CD14-positive monocyte (primary cell): ENCODE data around the gene SEC14L1. TPM values are rescaled to one million over a fixed set of nuclear protein-coding genes. Genes with fewer than 3 reads are reported as not detected.
"Not testable (repeated sequence)": the region's sequence is repeated elsewhere in the genome, so short reads cannot be mapped to it uniquely, and the experiment has no call there.

Source experiments
- DNase-seq, 3 donors: peaks; one replicate each; pipeline ENCODE4 v3.0.0-alpha.2; 2011 to 2022
- H2AFZ ChIP-seq: 2 replicates; pipeline ENCODE4 v1.6.0; 2012; ENCODE audit warnings: mild to moderate bottlenecking, low read depth, low read length, inconsistent platforms; ENCODE audit not compliant: insufficient read depth, poor library complexity, severe bottlenecking
- H3K27ac ChIP-seq, 2 donors: 1 replicate in 1 of 2; 2 replicates in 1 of 2; pipeline ENCODE4 v1.5.1; 2012 to 2013; ENCODE audit warnings: low read length in 2 of 2, control low read depth in 1 of 2, inconsistent platforms in 1 of 2, low read depth in 1 of 2, mild to moderate bottlenecking in 1 of 2
- H3K27me3 ChIP-seq, 2 donors: one replicate each; pipeline versions ENCODE4 v1.6.0 to v1.6.1; 2011 to 2013; ENCODE audit warnings: low read length in 2 of 2; ENCODE audit not compliant: control insufficient read depth in 2 of 2, insufficient read depth in 2 of 2
- H3K36me3 ChIP-seq, 2 donors: replicated peaks in 1 of 2; 1 replicate in 1 of 2; 2 replicates in 1 of 2; pipeline versions ENCODE4 v1.5.1 to v1.6.1; 2012 to 2013; ENCODE audit warnings: low read length in 2 of 2, control low read depth in 1 of 2, inconsistent platforms in 1 of 2, mild to moderate bottlenecking in 1 of 2; ENCODE audit not compliant: insufficient read depth in 2 of 2, control insufficient read depth in 1 of 2
- H3K4me1 ChIP-seq, 2 donors: 1 replicate in 1 of 2; 2 replicates in 1 of 2; pipeline versions ENCODE4 v1.5.1 to v1.6.1; 2012 to 2013; ENCODE audit warnings: low read length in 2 of 2, control low read depth in 1 of 2, inconsistent platforms in 1 of 2, mild to moderate bottlenecking in 1 of 2, moderate library complexity in 1 of 2; ENCODE audit not compliant: insufficient read depth in 2 of 2, control insufficient read depth in 1 of 2
- H3K4me2 ChIP-seq: replicated peaks from 2 replicates; pipeline ENCODE3; 2012; ENCODE audit warnings: low read length, moderate library complexity, mild to moderate bottlenecking; ENCODE audit not compliant: poor library complexity, severe bottlenecking; ENCODE audit errors: extremely low read depth
- H3K4me3 ChIP-seq, 3 experiments: fragments of 200-600 bp in 1 of 3; sonication (generic) in 1 of 3; replicated peaks in 1 of 3; 1 replicate in 2 of 3; 2 replicates in 1 of 3; pipeline ENCODE4 v1.5.1; 2011 to 2013; ENCODE audit warnings: low read length in 3 of 3, mild to moderate bottlenecking in 3 of 3, control low read depth in 2 of 3, low read depth in 2 of 3, inconsistent platforms in 1 of 3, moderate library complexity in 1 of 3
- H3K79me2 ChIP-seq: 2 replicates; pipeline ENCODE4 v1.6.0; 2012; ENCODE audit warnings: mild to moderate bottlenecking, control low read depth, inconsistent platforms, low read length, moderate library complexity; ENCODE audit not compliant: insufficient read depth
- H3K9ac ChIP-seq: 2 replicates; pipeline ENCODE4 v1.6.0; 2017; ENCODE audit warnings: low read length, mild to moderate bottlenecking; ENCODE audit not compliant: insufficient read depth, poor library complexity, severe bottlenecking
- H3K9me3 ChIP-seq, 2 donors: replicated peaks in 1 of 2; 1 replicate in 1 of 2; 2 replicates in 1 of 2; pipeline versions ENCODE4 v1.5.1 to v1.6.1; 2012 to 2013; ENCODE audit warnings: low read length in 2 of 2, control low read depth in 1 of 2; ENCODE audit not compliant: control insufficient read depth in 1 of 2, insufficient read depth in 1 of 2
- H4K20me1 ChIP-seq: 2 replicates; pipeline ENCODE4 v1.6.0; 2012; ENCODE audit warnings: mild to moderate bottlenecking, low read length, control low read depth, moderate library complexity; ENCODE audit not compliant: insufficient read depth
- H3K27ac Mint-ChIP-seq, 7 donors: one replicate each; pipeline ENCODE4 v1.8.0; 2020; ENCODE audit warnings: mild to moderate bottlenecking in 7 of 7, mixed read lengths in 7 of 7, moderate library complexity in 6 of 7, inconsistent platforms in 2 of 7
- H3K27me3 Mint-ChIP-seq, 3 donors: one replicate each; pipeline ENCODE4 v1.8.0; 2021 to 2022; ENCODE audit warnings: low read depth in 3 of 3, mild to moderate bottlenecking in 3 of 3, mixed read lengths in 3 of 3, moderate library complexity in 3 of 3, inconsistent platforms in 1 of 3
- H3K36me3 Mint-ChIP-seq, 2 donors: one replicate each; pipeline ENCODE4 v1.8.0; 2020; ENCODE audit warnings: mixed read lengths in 2 of 2, inconsistent platforms in 1 of 2, mild to moderate bottlenecking in 1 of 2
- H3K4me1 Mint-ChIP-seq: one replicate; pipeline ENCODE4 v1.8.0; 2020; ENCODE audit warnings: mild to moderate bottlenecking, mixed read lengths
- H3K4me3 Mint-ChIP-seq, 2 donors: one replicate each; pipeline ENCODE4 v1.8.0; 2020; ENCODE audit warnings: mild to moderate bottlenecking in 2 of 2, mixed read lengths in 2 of 2, moderate library complexity in 1 of 2
- H3K9me3 Mint-ChIP-seq, 7 donors: one replicate each; pipeline ENCODE4 v1.8.0; 2020 to 2022; ENCODE audit warnings: mixed read lengths in 7 of 7, mild to moderate bottlenecking in 6 of 7, moderate library complexity in 6 of 7, inconsistent platforms in 2 of 7
- CTCF ChIP-seq: fragments of 200-600 bp; IDR thresholded peaks from one replicate; pipeline ENCODE4 v1.8.0; 2022; ENCODE audit warnings: antibody characterized with exemption, mild to moderate bottlenecking
- WGBS: methylation state at CpG from one replicate; pipeline ENCODE4 v1.1.5; 2013; ENCODE audit warnings: missing lambda C conversion rate; ENCODE audit not compliant: insufficient coverage; 5-methylcytosine and 5-hydroxymethylcytosine counted together
- intact Hi-C, 2 donors: fragments of 100-400 bp; cut with micrococcal nuclease; formaldehyde crosslinking; loops; one replicate each; pipeline versions ENCODE4 v1.15.0 to v1.15.1; 2023
- polyA plus RNA-seq, 3 donors: library from polyadenylated mRNA; depleted of rRNA in 1 of 3; unstranded in 2 of 3; stranded (reverse) in 1 of 3; fragments of 300-500 nt in 2 of 3; fragments of >200 nt in 1 of 3; fragmentation: Illumina TruSeq in 2 of 3; gene quantifications; 1 replicate in 2 of 3; 2 replicates in 1 of 3; pipeline ENCODE4 v1.2.3, GENCODE V29; 2012 to 2021

SEC14L1 gene
- polyA plus RNA-seq, 3 donors = 34.1 to 76.4 (median 43.2) TPM

GRCh38 chr17:77109764-77110359 lies 30.9 kb upstream of the SEC14L1 start:
- H3K27me3 Mint-ChIP-seq = peaks cover 0 to 4% (median 3%) of the 10 kb centered on the region in 3 donors
- Histone ChIP-seq H3K9ac (no peak overlapping the region), H3K79me2 (no peaks in the 10 kb centered on the region), H3K9me3 (no peaks in the 10 kb centered on the region), H3K27ac (peak overlapping the region in 1 of 2 donors; percentile 57), H4K20me1 (no peaks in the 10 kb centered on the region), H3K4me3 (peak overlapping the region in 1 of 3 experiments; percentile 57), H3K4me2 (peak overlapping the region; percentile 62), H3K36me3 (no peaks in the 10 kb centered on the region), H3K4me1 (peaks cover 38 to 40% of the 10 kb centered on the region in 2 donors), H3K27me3 (no peaks in the 10 kb centered on the region), H2AFZ (peak overlapping the region; percentile 68)
- 25% methylated on average over 6 of the region's 7 CpGs for whole genome bisulfite sequencing
- H3K4me1 Mint-ChIP-seq = peaks cover 29% of the 10 kb centered on the region
- peaks cover 0 to 3% of the 10 kb centered on the region in 2 donors for H3K36me3 Mint-ChIP-seq
- H3K27ac Mint-ChIP-seq = peak overlapping the region; percentile 30 to 90 (median 58)
- intact Hi-C loops = no loop called here
- DNase-seq = peak in 2 of 3 donors; percentile 10 to 24
- no peak for TF ChIP-seq CTCF
- H3K9me3 Mint-ChIP-seq = peaks cover 0 to 2% (median 0%) of the 10 kb centered on the region in 7 donors
- H3K4me3 Mint-ChIP-seq = peak overlapping the region in 1 of 2 donors; percentile 70

GRCh38 chr17:77111165-77111933 lies 29.4 kb upstream of the SEC14L1 start:
- Histone ChIP-seq H2AFZ (peak overlapping the region; percentile 62), H3K4me3 (peak overlapping the region in 1 of 3 experiments; percentile 27), H3K27ac (peak overlapping the region in 1 of 2 donors; percentile 72), H3K4me2 (peak overlapping the region; percentile 29), H3K4me1 (peaks cover 52 to 55% of the 10 kb centered on the region in 2 donors)
- H3K9ac ChIP-seq, H3K27me3 ChIP-seq, H3K79me2 ChIP-seq, intact Hi-C loops, H4K20me1 ChIP-seq, H3K9me3 ChIP-seq, H3K36me3 ChIP-seq, DNase-seq, H3K27me3 Mint-ChIP-seq, H3K9me3 Mint-ChIP-seq, H3K36me3 Mint-ChIP-seq: not testable (repeated sequence)
- Mint-ChIP-seq H3K4me1 (peaks cover 40% of the 10 kb centered on the region), H3K4me3 (peak overlapping the region; percentile 3 to 56), H3K27ac (peak overlapping the region; percentile 62 to 94 (median 90))
- WGBS = 93% methylated on average over 9 of the region's 11 CpGs
